H1 (cell line): ENCODE measurements around the gene ZBTB46. TPM values are rescaled to one million over a fixed set of nuclear protein-coding genes. Genes with fewer than 3 reads are reported as not detected.

Experiments
- EP300 ChIP-seq, 2 experiments: IDR thresholded peaks; 1 replicate in 1 of 2; 2 replicates in 1 of 2; pipeline ENCODE4 v1.6.1; 2011 to 2012; ENCODE audit warnings: low read depth in 2 of 2, low read length in 2 of 2, mild to moderate bottlenecking in 2 of 2, borderline replicate concordance in 1 of 2, inconsistent platforms in 1 of 2, moderate library complexity in 1 of 2
- polyA plus RNA-seq, 7 experiments: library from polyadenylated mRNA; depleted of rRNA in 3 of 7; stranded (reverse) in 5 of 7; unstranded in 2 of 7; fragments of >200 nt in 5 of 7; fragments of 200-250 nt in 2 of 7; gene quantifications; 1 replicate in 5 of 7; 2 replicates in 1 of 7; 4 replicates in 1 of 7; pipeline versions ENCODE4 v1.2.1 to v1.2.3, GENCODE V29; 2011 to 2013; ENCODE audit warnings: missing spikeins in 2 of 7, mixed read lengths in 2 of 7
- total RNA-seq: library from RNA; stranded (reverse); fragmentation: NEBNext Ultra II Directional; extraction: Animal tissue kit (Norgen Biotek cat#: 25700); gene quantifications from 2 replicates; pipeline ENCODE4 v1.2.1, GENCODE V29; 2021

ZBTB46 gene
- total and polyA plus RNA-seq, 2 of the 8 experiments (the other 6 are each of a cell fraction or from before 2014, with no cell fraction given): 6.4 to 22.4 TPM

DNA sequence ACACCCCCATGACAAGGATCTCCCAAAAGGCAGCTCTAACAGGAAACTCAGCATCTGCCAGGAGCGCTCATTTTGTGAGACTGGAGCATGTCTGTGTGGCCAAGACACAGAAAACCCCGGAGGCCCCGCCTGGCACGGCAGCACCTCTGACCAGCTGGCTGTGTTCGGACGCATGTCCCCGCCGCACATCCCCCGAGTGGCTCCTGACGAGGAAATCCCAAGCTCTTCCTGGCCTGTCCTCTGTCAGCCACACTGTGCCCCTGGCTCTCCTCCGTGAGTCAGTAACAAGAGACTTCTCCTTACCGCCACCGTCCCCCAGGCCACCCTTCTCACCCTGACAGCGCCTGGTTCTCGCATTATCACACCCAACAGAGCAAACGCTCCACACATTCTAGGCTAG is 77.1 kb downstream of the ZBTB46 start (continued):
- TF ChIP-seq EP300 (IDR thresholded peaks at IDR 0.05; ENCODE audit: borderline replicate concordance in 1 of 2, low read depth in 2 of 2, low read length in 2 of 2): no peak
